PC-9 (cell line): ENCODE measurements around the gene LY6G5B. TPM values are rescaled to one million over a fixed set of nuclear protein-coding genes. Genes with fewer than 3 reads are reported as not detected.

Experiments
- BruUV-seq: library from RNA; stranded (reverse); fragments of 400-500 nt; replicated peaks from 2 replicates; lab custom pipeline; 2021; lab: Mats Ljungman, UMichigan
- CTCF ChIA-PET: fragments of 300-600 bp; sonication (Branson Sonifier 250); formaldehyde crosslinking; loops from one replicate; lab custom pipeline; 2022; ENCODE audit warnings: antibody characterized with exemption; lab: Charles Lee
- POLR2A ChIA-PET: fragments of 300-600 bp; sonication (Branson Sonifier 250); formaldehyde crosslinking; loops from one replicate; lab custom pipeline; 2022; ENCODE audit warnings: antibody characterized with exemption; ENCODE audit not compliant: unreplicated experiment; lab: Charles Lee
- DNase-seq, 2 experiments: peaks; one replicate each; pipeline versions ENCODE4 v3.0.0 to v3.0.0-alpha.2; 2015 to 2022; ENCODE audit warnings: mixed read lengths in 1 of 2
- H2AFZ ChIP-seq: fragments of 200-600 bp; sonication (generic); 2 replicates; pipeline ENCODE4 v1.8.1; 2017; ENCODE audit warnings: antibody characterized with exemption
- H3F3A ChIP-seq: fragments of 200-600 bp; sonication (generic); 2 replicates; pipeline ENCODE4 v1.8.1; 2017; ENCODE audit warnings: antibody characterized with exemption, mild to moderate bottlenecking, low read depth; ENCODE audit not compliant: insufficient read depth
- H3K27ac ChIP-seq: fragments of 200-600 bp; sonication (generic); 2 replicates; pipeline ENCODE4 v1.6.1; 2016; ENCODE audit warnings: mixed run types
- H3K27me3 ChIP-seq: fragments of 200-600 bp; sonication (generic); 2 replicates; pipeline ENCODE4 v1.6.1; 2016; ENCODE audit warnings: low read depth, mixed run types; ENCODE audit not compliant: insufficient read depth
- H3K36me3 ChIP-seq: fragments of 200-600 bp; sonication (generic); 2 replicates; pipeline ENCODE4 v1.6.1; 2016; ENCODE audit warnings: low read depth, mixed run types
- H3K4me1 ChIP-seq: fragments of 200-600 bp; sonication (generic); replicated peaks from 2 replicates; pipeline ENCODE4 v1.6.1; 2016; ENCODE audit warnings: mixed run types; ENCODE audit not compliant: insufficient read depth
- H3K4me2 ChIP-seq: fragments of 200-600 bp; sonication (generic); 2 replicates; pipeline ENCODE4 v1.6.1; 2017; ENCODE audit warnings: mixed run types
- H3K4me3 ChIP-seq: fragments of 200-600 bp; sonication (generic); 2 replicates; pipeline ENCODE4 v1.6.1; 2016; ENCODE audit warnings: mixed run types
- H3K79me2 ChIP-seq: fragments of 200-600 bp; sonication (generic); 2 replicates; pipeline ENCODE4 v1.6.1; 2017; ENCODE audit warnings: low read depth, mixed run types
- H3K9me2 ChIP-seq: fragments of 200-600 bp; sonication (generic); 2 replicates; pipeline ENCODE4 v1.8.1; 2017; ENCODE audit warnings: mild to moderate bottlenecking; ENCODE audit not compliant: insufficient read depth
- H3K9me3 ChIP-seq: fragments of 200-600 bp; sonication (generic); 2 replicates; pipeline ENCODE4 v1.8.1; 2016; ENCODE audit warnings: low read depth; ENCODE audit not compliant: insufficient read depth
- H4K20me1 ChIP-seq: fragments of 200-600 bp; sonication (generic); 2 replicates; pipeline ENCODE4 v1.8.1; 2017; ENCODE audit not compliant: insufficient read depth
- EZH2 ChIP-seq: fragments of 200-600 bp; sonication (generic); IDR thresholded peaks from 2 replicates; pipeline ENCODE4 v1.8.0; 2017; ENCODE audit warnings: antibody characterized with exemption, low read depth
- intact Hi-C: fragments of 100-400 bp; cut with micrococcal nuclease; formaldehyde crosslinking; loops from one replicate; pipeline ENCODE4 v1.10.0; 2022; ENCODE audit not compliant: unreplicated experiment
- total RNA-seq: library from RNA; stranded (reverse); gene quantifications from 2 replicates; pipeline ENCODE4 v1.2.3, GENCODE V29; 2021
- TF ChIP-seq, protein P1 (sequence below): fragments of 200-600 bp; sonication (generic); conservative IDR thresholded peaks from 2 replicates; pipeline ENCODE4 v1.6.1; 2017; ENCODE audit warnings: mixed run types, antibody characterized with exemption, mild to moderate bottlenecking, moderate library complexity

The LY6G5B gene
- total RNA-seq, 1 experiment from 2014 or later, result 24.0 TPM

DNA sequence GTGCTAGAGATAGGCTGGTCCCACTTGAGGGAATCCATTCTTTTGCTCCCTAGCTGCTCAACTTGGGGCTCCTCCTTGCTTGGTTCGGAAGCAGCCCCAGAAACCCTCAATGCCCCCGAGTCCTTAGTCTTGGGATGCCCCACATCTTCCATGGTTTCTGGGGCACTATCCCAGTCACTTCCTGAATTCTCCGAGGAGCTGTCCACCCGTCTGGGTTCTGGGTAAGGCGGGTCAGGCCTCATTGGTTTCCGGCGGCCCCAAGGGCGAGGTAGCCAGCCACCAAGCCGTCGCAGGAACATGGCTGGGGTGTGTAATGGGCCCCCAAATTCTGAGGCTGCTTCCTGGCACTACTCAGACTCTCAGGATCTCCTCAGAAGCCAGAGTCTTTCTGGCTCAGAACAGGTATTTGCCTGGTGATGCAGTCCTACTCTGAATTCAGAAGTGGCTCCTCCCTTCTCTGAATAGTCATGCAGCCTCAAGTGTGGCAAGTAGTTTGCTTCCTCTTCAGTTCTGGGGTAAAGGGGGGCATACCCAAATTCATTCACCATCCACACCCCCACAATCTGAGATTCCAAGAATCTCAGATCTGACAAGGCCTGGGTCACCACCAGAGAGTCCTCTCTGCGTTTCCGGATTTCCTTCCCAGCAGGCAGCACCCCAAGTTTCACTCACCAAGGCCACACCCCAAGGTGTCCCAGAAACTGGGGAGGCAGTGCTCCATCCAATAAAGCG lies 10.0 kb upstream of the LY6G5B start:
- no peak for TF ChIP-seq EZH2
- TF ChIP-seq, protein P1, sequence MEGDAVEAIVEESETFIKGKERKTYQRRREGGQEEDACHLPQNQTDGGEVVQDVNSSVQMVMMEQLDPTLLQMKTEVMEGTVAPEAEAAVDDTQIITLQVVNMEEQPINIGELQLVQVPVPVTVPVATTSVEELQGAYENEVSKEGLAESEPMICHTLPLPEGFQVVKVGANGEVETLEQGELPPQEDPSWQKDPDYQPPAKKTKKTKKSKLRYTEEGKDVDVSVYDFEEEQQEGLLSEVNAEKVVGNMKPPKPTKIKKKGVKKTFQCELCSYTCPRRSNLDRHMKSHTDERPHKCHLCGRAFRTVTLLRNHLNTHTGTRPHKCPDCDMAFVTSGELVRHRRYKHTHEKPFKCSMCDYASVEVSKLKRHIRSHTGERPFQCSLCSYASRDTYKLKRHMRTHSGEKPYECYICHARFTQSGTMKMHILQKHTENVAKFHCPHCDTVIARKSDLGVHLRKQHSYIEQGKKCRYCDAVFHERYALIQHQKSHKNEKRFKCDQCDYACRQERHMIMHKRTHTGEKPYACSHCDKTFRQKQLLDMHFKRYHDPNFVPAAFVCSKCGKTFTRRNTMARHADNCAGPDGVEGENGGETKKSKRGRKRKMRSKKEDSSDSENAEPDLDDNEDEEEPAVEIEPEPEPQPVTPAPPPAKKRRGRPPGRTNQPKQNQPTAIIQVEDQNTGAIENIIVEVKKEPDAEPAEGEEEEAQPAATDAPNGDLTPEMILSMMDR, result no peak
- Histone ChIP-seq H2AFZ (peak overlapping the region; percentile 81), H3K27ac (peak overlapping the region; percentile 71), H3K9me3 (no peaks in the 10 kb centered on the region), H3K27me3 (no peaks in the 10 kb centered on the region), H3K4me3 (peak overlapping the region; percentile 79), H3K79me2 (peaks cover 50% of the 10 kb centered on the region), H3K9me2 (no peaks in the 10 kb centered on the region), H3K4me2 (peak overlapping the region; percentile 88), H3K4me1 (peaks cover 26% of the 10 kb centered on the region), H3F3A (peaks cover 20% of the 10 kb centered on the region), H3K36me3 (0 out of 2 replicates have a peak, but pooled peaks cover 10% of the 10 kb centered on the region), H4K20me1 (0 out of 2 replicates have a peak, but pooled peaks cover 7% of the 10 kb centered on the region)
- CTCF ChIA-PET, result interaction anchor here (1.0 kb wide), 1 partner anchor 110 kb away, joined by 3 read pairs; no protein-coding TSS in a partner anchor
- intact Hi-C loops, result loop anchor here (1.0 to 10.0 kb wide), 2 partner anchors 8 to 515 kb away; partner anchors contain the start of genes AGPAT1, BAG6 and RNF5
- TSS peak; percentile 48 for BruUV-seq
- POLR2A ChIA-PET, result interaction anchor here (0.5 to 0.8 kb wide), 5 partner anchors 7 to 171 kb away, joined by 4 to 26 read pairs (median 4); partner anchors contain the start of genes BAG6, NFKBIL1 and VARS1
- DNase-seq, result peak; percentile 18 to 54

DNA sequence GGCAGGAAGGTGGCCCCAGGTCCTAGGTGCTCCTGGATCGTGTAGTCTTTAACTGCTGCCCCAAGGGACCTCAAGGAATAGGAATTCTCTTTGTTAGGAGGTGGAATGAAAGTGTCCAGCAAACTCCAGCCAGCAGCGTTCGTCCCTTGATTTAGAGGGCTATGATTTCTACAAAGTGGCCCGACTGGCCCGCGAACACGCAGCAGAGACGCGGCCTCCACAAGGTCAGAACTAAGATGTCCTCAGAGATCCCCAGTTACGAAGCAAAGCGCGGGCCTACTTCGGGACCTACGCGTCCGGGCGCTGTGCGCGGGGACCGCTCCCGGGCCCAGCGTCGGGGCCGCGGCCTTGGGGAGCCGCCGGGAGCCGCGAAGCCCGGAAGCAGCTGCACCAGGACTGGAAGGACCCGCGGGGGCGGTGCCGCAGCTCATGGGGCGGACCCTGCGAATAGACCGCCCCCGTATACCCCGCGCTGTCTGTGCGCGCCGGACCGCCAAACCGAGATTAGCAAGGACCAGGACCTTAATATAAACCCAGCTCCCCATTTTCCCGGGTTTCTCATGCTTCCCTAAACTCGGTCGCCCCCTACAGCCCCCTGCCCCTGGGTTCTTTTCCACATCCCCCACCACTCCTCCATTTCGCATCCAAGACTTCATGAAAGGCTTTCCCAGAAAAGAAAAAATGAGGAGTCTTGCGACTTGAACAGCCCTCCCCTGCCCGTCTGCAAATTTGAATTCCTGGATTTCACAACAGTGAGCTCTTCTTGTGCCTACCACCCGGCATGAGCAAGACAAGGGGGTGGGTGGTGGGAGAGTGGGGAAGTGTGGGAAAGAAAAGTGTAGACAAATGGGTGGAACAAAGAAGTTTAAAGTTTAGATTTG lies 9.2 kb upstream of the LY6G5B start, which contains the start of gene C6orf47:
Gene C6orf47, minus strand, starts transcription at position 398 of the 881 bp plus-strand sequence. CDS start 831 bp downstream, outside the sequence.
- Histone ChIP-seq H3K79me2 (peaks cover 55% of the 10 kb centered on the region), H3K4me1 (peaks cover 26% of the 10 kb centered on the region), H3K4me3 (peak within 1 kb of the TSS; percentile 79), H2AFZ (peak within 1 kb of the TSS; percentile 81), H3K27me3 (no peaks in the 10 kb centered on the region), H4K20me1 (0 out of 2 replicates have a peak, but pooled peaks cover 7% of the 10 kb centered on the region), H3K9me3 (no peaks in the 10 kb centered on the region), H3K4me2 (peak within 1 kb of the TSS; percentile 88), H3K27ac (peak within 1 kb of the TSS; percentile 71), H3K9me2 (no peaks in the 10 kb centered on the region), H3F3A (peaks cover 23% of the 10 kb centered on the region), H3K36me3 (0 out of 2 replicates have a peak, but pooled peaks cover 10% of the 10 kb centered on the region)
- POLR2A ChIA-PET, result interaction anchor here (0.5 to 0.9 kb wide), 6 partner anchors 8 to 416 kb away, joined by 4 to 26 read pairs (median 4); partner anchors contain the start of genes BAG6 and NFKBIL1
- DNase-seq, result peak; percentile 66 to 82
- TF ChIP-seq EZH2, result no peak
- TF ChIP-seq, protein P1, result no peak
- CTCF ChIA-PET, result interaction anchor here (0.6 to 1.0 kb wide), 2 partner anchors 73 to 109 kb away, joined by 3 to 13 read pairs; no protein-coding TSS in a partner anchor
- BruUV-seq, result TSS peak; percentile 43
- intact Hi-C loops, result loop anchor here (1.0 to 10.0 kb wide), 2 partner anchors 8 to 514 kb away; partner anchors contain the start of genes AGPAT1, BAG6 and RNF5
